Tibial nerve (tissue), 4 donors: ENCODE results near the gene STIM1.

Source experiments
- CTCF ChIP-seq, 5 experiments: fragments of 200-600 bp in 3 of 5; fragments of 450-650 bp in 2 of 5; sonication (generic) in 3 of 5; IDR thresholded peaks; one replicate each; pipeline ENCODE4 v1.5.1; 2016 to 2019; ENCODE audit warnings: antibody characterized with exemption in 5 of 5, mild to moderate bottlenecking in 3 of 5, moderate library complexity in 2 of 5
- EP300 ChIP-seq, 2 donors: sonication (generic); formaldehyde crosslinking; IDR thresholded peaks; one replicate each; pipeline ENCODE4 v1.6.1; 2017; ENCODE audit warnings: antibody characterized with exemption in 2 of 2, mild to moderate bottlenecking in 1 of 2
- POLR2A ChIP-seq, 2 donors: fragments of 450-650 bp; IDR thresholded peaks; one replicate each; pipeline ENCODE4 v1.6.1; 2017; ENCODE audit warnings: antibody characterized with exemption in 2 of 2, mild to moderate bottlenecking in 2 of 2, moderate library complexity in 2 of 2

DNA sequence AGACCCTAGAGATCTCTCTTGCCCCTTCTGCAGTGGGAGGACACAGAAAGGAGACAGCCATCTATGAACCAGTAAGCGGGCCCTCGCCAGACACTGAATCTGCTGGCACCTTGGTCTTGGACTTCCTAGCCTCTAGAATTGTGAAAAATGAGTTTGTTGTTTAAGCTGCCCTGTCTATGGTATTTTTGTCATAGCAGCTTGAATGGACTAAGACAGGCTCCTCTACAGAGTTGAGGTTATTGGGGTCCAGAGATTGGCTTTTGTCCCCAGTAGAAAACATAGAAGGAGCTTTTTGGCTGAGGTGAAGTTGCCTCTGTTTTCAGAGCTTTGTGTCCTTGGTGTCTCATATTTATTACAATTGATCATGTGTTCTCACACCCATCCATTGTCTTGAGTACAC, 77.2 kb downstream of the STIM1 start:
- TF ChIP-seq CTCF (IDR thresholded peaks at IDR 0.05), result no peak
- TF ChIP-seq POLR2A (IDR thresholded peaks at IDR 0.05), result no peak
- TF ChIP-seq EP300 (IDR thresholded peaks at IDR 0.05), result no peak
